Duodenal mucosa (tissue), 2 donors: ENCODE data around the gene HPDL.
A peak's percentile ranks its signal among the peaks of the same experiment; 100 is the strongest.

ENCODE experiments used
- H3K27ac ChIP-seq: one replicate; pipeline ENCODE4 v1.7.0; 2013; ENCODE audit warnings: low read depth, low read length
- H3K27me3 ChIP-seq, 2 donors: one replicate each; pipeline ENCODE4 v1.7.0; 2013; ENCODE audit warnings: low read length in 2 of 2, control low read depth in 1 of 2; ENCODE audit not compliant: insufficient read depth in 2 of 2, control insufficient read depth in 1 of 2
- H3K36me3 ChIP-seq, 2 donors: one replicate each; pipeline ENCODE4 v1.7.0; 2013; ENCODE audit warnings: low read length in 2 of 2, control low read depth in 1 of 2; ENCODE audit not compliant: insufficient read depth in 2 of 2, control insufficient read depth in 1 of 2
- H3K4me1 ChIP-seq, 2 donors: one replicate each; pipeline ENCODE4 v1.7.0; 2013; ENCODE audit warnings: low read length in 2 of 2, control low read depth in 1 of 2; ENCODE audit not compliant: insufficient read depth in 2 of 2, control insufficient read depth in 1 of 2
- H3K4me3 ChIP-seq, 2 donors: one replicate each; pipeline ENCODE4 v1.7.0; 2013; ENCODE audit warnings: low read length in 2 of 2, low read depth in 1 of 2
- H3K9ac ChIP-seq, 2 donors: one replicate each; pipeline ENCODE4 v1.7.0; 2013; ENCODE audit warnings: low read length in 2 of 2, low read depth in 1 of 2
- H3K9me3 ChIP-seq, 2 donors: one replicate each; pipeline ENCODE4 v1.7.0; 2013; ENCODE audit warnings: low read length in 2 of 2, control low read depth in 1 of 2; ENCODE audit not compliant: control insufficient read depth in 1 of 2

HPDL gene

DNA sequence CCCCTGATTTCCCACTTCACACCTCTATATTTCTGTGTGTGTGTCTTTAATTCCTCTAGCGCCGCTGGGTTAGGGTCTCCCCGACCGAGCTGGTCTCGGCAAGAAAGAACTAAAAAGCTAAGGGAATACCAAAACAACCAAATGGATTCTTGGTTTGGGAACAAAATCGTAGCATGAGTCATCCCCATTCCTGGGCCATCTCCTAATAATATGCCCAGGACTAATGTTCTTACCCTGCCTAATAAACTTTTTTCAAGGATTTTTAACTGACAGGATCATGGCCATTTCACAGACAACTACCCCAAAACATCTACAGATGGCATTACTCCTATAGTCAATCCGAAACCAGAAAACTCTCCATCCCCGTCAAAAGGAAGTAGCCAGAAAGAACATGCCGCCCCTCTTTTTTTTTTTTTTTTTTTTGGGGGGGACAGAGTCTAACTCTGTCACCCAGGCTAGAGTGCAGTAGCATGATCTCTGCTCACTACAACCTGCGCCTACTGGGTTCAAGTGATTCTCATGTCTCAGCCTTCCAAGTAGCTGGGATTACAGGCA is 4.1 kb upstream of the HPDL start:
- Histone ChIP-seq H3K9me3 (no peaks in the 10 kb centered on the region), H3K4me3 (no peak overlapping the region), H3K9ac (no peak overlapping the region), H3K27me3 (no peaks in the 10 kb centered on the region), H3K36me3 (no peaks in the 10 kb centered on the region), H3K27ac (no peak overlapping the region), H3K4me1 (peaks cover 12 to 14% of the 10 kb centered on the region in 2 donors)

- H3K9me3 ChIP-seq = no peaks in the 10 kb centered on the region
- H3K27me3 ChIP-seq = no peaks in the 10 kb centered on the region
- H3K36me3 ChIP-seq = peaks cover 3 to 7% of the 10 kb centered on the region in 2 donors
- H3K27ac ChIP-seq = no peak overlapping the region
- peak overlapping the region in 1 of 2 donors; percentile 43 for H3K9ac ChIP-seq
- peaks cover 14 to 20% of the 10 kb centered on the region in 2 donors for H3K4me1 ChIP-seq
- peak overlapping the region; percentile 76 for H3K4me3 ChIP-seq
Observed at GRCh38 chr1:45325851-45326506, 716 bp upstream of the HPDL start.

DNA sequence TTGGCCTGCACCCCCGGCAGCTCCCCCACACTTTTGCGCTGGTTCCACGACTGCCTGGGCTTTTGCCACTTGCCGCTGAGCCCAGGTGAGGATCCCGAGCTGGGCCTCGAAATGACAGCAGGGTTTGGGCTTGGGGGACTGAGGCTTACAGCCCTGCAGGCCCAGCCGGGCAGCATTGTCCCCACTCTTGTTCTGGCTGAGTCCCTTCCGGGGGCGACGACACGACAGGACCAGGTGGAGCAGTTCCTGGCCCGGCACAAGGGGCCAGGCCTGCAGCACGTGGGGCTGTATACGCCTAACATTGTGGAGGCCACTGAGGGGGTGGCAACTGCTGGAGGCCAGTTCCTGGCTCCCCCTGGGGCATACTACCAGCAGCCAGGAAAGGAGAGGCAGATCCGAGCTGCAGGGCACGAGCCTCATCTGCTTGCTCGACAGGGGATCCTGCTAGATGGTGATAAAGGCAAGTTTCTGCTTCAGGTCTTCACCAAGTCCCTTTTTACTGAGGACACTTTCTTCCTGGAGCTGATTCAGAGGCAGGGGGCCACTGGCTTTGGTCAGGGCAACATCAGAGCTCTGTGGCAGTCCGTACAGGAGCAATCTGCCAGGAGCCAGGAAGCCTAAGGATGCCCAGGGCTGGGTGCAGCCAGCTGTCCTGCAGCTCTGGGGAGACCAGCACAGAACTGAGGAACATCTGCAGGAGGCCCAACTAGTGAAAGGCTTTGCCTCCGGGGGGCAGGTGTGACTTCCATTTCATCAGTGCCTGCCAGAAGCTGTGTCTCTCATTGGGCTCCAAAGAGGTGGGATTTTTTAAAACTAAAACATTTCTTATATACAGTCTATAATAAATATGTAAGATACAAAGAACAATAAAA is 1.2 kb downstream of the HPDL start:
- H3K4me3 ChIP-seq = peak overlapping the region; percentile 76
- no peak overlapping the region for H3K27ac ChIP-seq
- peaks cover 3 to 26% of the 10 kb centered on the region in 2 donors for H3K36me3 ChIP-seq
- H3K4me1 ChIP-seq = peaks cover 14 to 20% of the 10 kb centered on the region in 2 donors
- H3K9ac ChIP-seq = peak overlapping the region; percentile 43 to 48
- no peaks in the 10 kb centered on the region for H3K27me3 ChIP-seq
- no peaks in the 10 kb centered on the region for H3K9me3 ChIP-seq

DNA sequence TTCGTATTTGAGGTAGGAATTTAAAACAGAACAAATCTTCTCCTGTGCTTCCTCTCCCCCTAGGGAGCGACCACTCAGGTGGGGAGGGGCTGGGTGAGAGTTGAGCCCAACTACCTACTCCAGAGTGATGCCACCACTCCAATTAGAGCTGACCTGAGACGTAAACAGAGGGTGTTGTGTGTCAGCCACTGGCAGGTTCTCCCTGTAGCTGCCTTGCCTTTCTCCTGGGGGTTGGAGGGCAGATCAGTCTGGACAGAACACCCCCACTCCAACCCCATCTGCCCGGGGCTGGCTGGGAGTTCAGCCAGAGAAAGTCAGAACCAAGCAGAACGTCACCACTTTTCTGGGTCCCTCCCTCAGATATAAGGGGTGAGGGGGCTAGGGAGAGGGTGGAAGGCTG is 2.0 kb downstream of the HPDL start:
- Histone ChIP-seq H3K27me3 (no peaks in the 10 kb centered on the region), H3K4me1 (peaks cover 14 to 20% of the 10 kb centered on the region in 2 donors), H3K9me3 (no peaks in the 10 kb centered on the region), H3K9ac (no peak overlapping the region), H3K4me3 (peak overlapping the region in 1 of 2 donors; percentile 7), H3K27ac (no peak overlapping the region), H3K36me3 (peaks cover 9 to 34% of the 10 kb centered on the region in 2 donors)

- H3K9ac ChIP-seq = no peak overlapping the region
- no peak overlapping the region for H3K4me3 ChIP-seq
- no peaks in the 10 kb centered on the region for H3K27me3 ChIP-seq
- peaks cover 13 to 42% of the 10 kb centered on the region in 2 donors for H3K36me3 ChIP-seq
- H3K4me1 ChIP-seq = peaks cover 14 to 25% of the 10 kb centered on the region in 2 donors
- H3K27ac ChIP-seq = no peak overlapping the region
- H3K9me3 ChIP-seq = no peaks in the 10 kb centered on the region
Observed at GRCh38 chr1:45329445-45329844, 2.8 kb downstream of the HPDL start.

DNA sequence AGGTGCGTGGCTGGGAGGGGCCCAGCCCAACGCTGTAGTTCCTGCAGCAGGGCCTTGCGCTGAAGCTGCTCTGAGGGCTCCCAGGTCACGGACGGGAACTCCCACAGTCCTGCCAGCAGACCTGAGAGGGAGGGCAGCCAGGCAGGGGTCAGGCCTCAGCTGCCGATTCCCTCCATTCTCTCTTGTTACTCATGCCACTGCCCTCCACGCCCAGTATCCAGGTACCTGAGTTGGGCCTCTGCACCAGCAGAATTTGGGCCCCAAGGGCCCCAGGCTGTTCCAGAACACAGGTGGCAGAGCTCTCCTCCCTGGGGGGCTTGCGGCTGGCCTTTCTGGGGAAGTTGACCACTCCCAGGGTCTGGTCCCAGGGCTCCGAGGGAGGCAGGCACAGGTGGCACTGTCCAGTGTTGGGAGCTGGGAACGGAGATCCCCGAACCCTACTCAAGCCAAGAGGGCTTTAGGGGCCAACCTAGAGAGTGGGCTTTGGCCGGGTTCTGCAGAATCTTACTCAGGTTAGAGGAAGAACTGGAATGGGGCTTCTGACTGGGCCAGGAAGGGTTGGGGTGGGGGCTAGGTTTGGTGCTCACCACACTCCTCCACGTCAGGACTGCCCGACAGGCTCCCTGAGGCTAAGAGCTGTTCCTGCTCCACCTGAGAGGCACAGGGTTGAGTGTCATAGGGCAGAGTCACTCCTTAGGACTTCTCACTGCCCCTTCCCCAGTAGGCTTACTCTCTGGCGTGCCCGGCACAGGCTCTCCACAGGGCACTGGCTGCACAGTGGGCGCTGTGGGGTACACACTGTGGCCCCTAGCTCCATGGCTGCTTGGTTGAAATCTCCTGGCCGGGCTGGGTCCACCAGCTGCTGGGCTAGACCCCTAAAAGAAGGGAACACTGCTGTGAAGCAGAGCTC is 5.0 kb downstream of the HPDL start:
- H3K9me3 ChIP-seq = no peaks in the 10 kb centered on the region
- H3K27ac ChIP-seq = no peak overlapping the region
- H3K4me1 ChIP-seq = peaks cover 13 to 40% of the 10 kb centered on the region in 2 donors
- H3K36me3 ChIP-seq = peaks cover 13 to 45% of the 10 kb centered on the region in 2 donors
- H3K4me3 ChIP-seq = no peak overlapping the region
- no peaks in the 10 kb centered on the region for H3K27me3 ChIP-seq
- no peak overlapping the region for H3K9ac ChIP-seq

DNA sequence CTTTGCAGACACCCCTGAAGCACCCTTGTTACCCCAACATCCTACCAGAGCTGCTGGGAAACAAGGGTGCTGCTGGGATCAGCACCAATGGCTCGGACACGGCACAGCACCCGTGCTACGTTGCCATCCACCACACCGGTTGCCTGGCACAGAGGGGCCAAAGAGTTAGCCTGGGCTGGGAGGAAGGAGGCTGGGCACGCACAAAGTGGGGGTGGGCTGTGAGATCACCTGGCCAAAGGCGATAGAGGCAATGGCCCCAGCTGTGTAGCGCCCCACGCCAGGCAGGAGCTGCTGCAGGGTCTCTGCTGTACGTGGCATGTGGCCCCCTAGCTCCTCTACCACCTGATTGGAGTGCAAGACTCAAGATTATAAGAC is 5.6 kb downstream of the HPDL start:
- Histone ChIP-seq H3K27me3 (no peaks in the 10 kb centered on the region), H3K27ac (no peak overlapping the region), H3K4me3 (no peak overlapping the region), H3K4me1 (peaks cover 9 to 36% of the 10 kb centered on the region in 2 donors), H3K9ac (no peak overlapping the region), H3K36me3 (peaks cover 13 to 45% of the 10 kb centered on the region in 2 donors), H3K9me3 (no peaks in the 10 kb centered on the region)

GRCh38 chr1:45334308-45335245 is 7.9 kb downstream of the HPDL start:
- peak overlapping the region in 1 of 2 donors; percentile 15 for H3K9ac ChIP-seq
- no peaks in the 10 kb centered on the region for H3K9me3 ChIP-seq
- H3K4me3 ChIP-seq = no peak overlapping the region
- H3K4me1 ChIP-seq = peaks cover 12 to 34% of the 10 kb centered on the region in 2 donors
- H3K27ac ChIP-seq = no peak overlapping the region
- H3K36me3 ChIP-seq = peaks cover 12 to 41% of the 10 kb centered on the region in 2 donors
- H3K27me3 ChIP-seq = no peaks in the 10 kb centered on the region

- peaks cover 10 to 38% of the 10 kb centered on the region in 2 donors for H3K36me3 ChIP-seq
Observed at GRCh38 chr1:45335855-45336324, 9.2 kb downstream of the HPDL start.

More at GRCh38 chr1:45335855-45336324, 9.2 kb downstream of the HPDL start:
- Histone ChIP-seq H3K27me3 (no peaks in the 10 kb centered on the region), H3K4me1 (peaks cover 16 to 39% of the 10 kb centered on the region in 2 donors), H3K9ac (no peak overlapping the region), H3K27ac (peak overlapping the region; percentile 13), H3K9me3 (no peaks in the 10 kb centered on the region), H3K4me3 (no peak overlapping the region)
